SIG-M5 treated with dmso at 0.1 percent for 504 hours (cell line): ENCODE results near the gene IBA57.
"Not testable (repeated sequence)": the region's sequence is repeated elsewhere in the genome, so short reads cannot be mapped to it uniquely, and the experiment has no call there.

Experiments used
- DNase-seq: peaks from one replicate; lab custom pipeline; 2025; ENCODE audit not compliant: unreplicated experiment; lab: John Stamatoyannopoulos, UW

IBA57 gene

GRCh38 chr1:228210712-228211530 lies 45.3 kb downstream of the IBA57 start:
- DNase-seq = no peak

GRCh38 chr1:228211531-228212414 lies 46.2 kb downstream of the IBA57 start:
- no peak for DNase-seq

- DNase-seq = no peak
These were observed 46.9 kb downstream of the IBA57 start for GRCh38 chr1:228212415-228212965.

GRCh38 chr1:228212966-228213844 lies 47.6 kb downstream of the IBA57 start:
- DNase-seq = peak; percentile 83

- no peak for DNase-seq
These were observed 48.6 kb downstream of the IBA57 start for GRCh38 chr1:228213917-228214808.

GRCh38 chr1:228214921-228215662 lies 49.5 kb downstream of the IBA57 start:
- no peak for DNase-seq

GRCh38 chr1:228215663-228216116 lies 50.1 kb downstream of the IBA57 start:
- no peak for DNase-seq

- DNase-seq = no peak
These were observed 51.0 kb downstream of the IBA57 start for GRCh38 chr1:228216371-228217320.

GRCh38 chr1:228217551-228218344 lies 52.1 kb downstream of the IBA57 start:
- no peak for DNase-seq

GRCh38 chr1:228218513-228219244 lies 53.1 kb downstream of the IBA57 start:
- DNase-seq = no peak

GRCh38 chr1:228219245-228219961 lies 53.8 kb downstream of the IBA57 start:
- DNase-seq = no peak

- no peak for DNase-seq
These were observed 54.6 kb downstream of the IBA57 start for GRCh38 chr1:228219962-228220780.

GRCh38 chr1:228221097-228221496 lies 55.5 kb downstream of the IBA57 start:
- not testable (repeated sequence) for DNase-seq

GRCh38 chr1:228222548-228222947 lies 56.9 kb downstream of the IBA57 start:
- no peak for DNase-seq
